GM18507 (cell line): ENCODE results near the gene ZNF484.
"Not testable (repeated sequence)": the region's sequence is repeated elsewhere in the genome, so short reads cannot be mapped to it uniquely, and the experiment has no call there.

Experiments
- DNase-seq: peaks from one replicate; pipeline ENCODE4 v3.0.0; 2011; ENCODE audit warnings: low read depth; ENCODE audit not compliant: insufficient read length; ENCODE audit errors: extremely low spot score
- FAIRE-seq: peaks from 2 replicates; lab custom pipeline; 2011; peaks lifted over from hg19 to GRCh38; lab: Jason Lieb, UNC

Gene ZNF484

DNA sequence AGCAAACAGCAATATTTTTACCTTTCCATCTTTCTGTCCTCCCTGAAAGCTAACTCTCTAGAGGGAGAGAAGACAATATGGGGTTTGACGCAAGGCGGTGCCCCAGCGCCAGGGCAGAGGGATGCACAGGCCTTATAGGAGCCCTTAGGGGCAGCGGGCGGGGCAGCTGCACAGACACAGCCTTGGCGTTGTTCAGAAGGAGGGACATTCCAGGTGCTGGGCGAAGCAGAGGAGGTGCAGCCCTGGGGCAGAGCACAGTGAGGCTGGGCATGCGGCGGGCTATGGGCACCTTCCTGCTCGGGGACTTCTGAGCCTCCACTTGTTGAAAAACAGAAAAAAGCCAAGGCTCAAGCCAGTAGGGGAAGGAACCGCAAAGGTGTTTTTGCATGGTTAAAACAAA, 79.5 kb downstream of the ZNF484 start:
- DNase-seq (no peak), FAIRE-seq (no peak)

DNA sequence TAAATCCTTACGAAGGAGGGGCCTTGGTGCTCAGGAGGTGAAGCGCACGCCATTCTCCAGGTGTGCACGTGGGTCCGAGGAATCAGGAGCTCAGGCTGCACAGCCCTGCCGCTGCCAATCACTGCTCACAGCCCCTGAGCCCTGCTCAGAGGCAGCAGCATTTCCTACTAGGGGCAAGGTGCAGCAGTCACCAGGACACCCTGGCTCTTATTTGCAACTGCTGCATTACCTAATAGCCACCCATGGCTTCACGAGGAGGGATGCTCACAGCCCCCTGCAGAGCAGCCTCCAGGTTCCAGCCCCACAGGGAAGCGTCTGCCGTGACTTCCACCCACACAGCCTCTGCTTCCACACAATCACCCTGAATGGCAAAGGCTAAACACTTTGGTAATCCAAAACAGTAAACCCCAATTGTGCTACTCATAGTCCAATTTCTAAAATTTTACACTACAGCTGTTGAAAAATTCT, 81.5 kb downstream of the ZNF484 start:
- DNase-seq, FAIRE-seq: not testable (repeated sequence)

DNA sequence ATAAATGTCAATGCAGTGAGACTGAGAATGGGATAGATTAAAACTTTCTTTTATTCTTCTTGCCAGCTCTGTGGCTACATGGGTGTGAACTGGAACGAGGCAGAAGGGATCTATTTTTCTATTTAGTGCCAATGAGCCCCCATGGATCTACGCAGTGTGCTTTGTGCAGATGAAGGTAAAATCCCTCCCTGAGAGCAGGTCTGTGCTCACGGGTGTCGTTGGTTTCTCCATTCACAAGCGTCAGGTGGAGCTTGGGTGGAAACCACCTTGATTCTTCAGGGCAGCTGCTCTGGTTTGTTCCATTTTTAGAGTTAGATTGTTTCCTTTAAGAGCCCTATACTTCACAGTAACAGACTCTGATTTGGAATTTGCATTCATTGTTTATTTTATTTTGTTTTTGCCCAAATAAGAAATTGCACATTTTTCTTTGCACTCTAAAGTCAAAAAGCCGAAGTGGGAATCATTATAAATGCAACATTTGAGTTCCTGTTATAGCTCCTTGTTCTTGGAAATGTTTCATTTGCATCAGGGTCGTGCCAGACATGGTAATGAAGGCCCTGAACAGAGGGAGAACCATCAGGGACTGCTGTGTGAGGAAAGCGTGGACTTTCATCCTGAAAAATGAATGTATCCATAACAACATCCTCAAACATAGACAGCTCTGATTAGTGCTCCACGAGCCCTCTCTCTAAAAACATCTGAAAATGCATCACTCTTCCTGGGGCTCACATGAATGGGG, 82.1 kb downstream of the ZNF484 start:
- no peak for FAIRE-seq
- DNase-seq = no peak
